Stimulated activated CD4-positive, alpha-beta T cell treated with anti-CD3 and anti-CD28 coated beads, Interleukin-4, amount 100 ng/mL, for 24 hours (primary cell): ENCODE data around the gene CTSH.
"Not testable (repeated sequence)": the region's sequence is repeated elsewhere in the genome, so short reads cannot be mapped to it uniquely, and the experiment has no call there.

Experiments used
- DNase-seq: peaks from one replicate; pipeline ENCODE4 v3.0.0-alpha.2; 2020

Gene CTSH

DNA sequence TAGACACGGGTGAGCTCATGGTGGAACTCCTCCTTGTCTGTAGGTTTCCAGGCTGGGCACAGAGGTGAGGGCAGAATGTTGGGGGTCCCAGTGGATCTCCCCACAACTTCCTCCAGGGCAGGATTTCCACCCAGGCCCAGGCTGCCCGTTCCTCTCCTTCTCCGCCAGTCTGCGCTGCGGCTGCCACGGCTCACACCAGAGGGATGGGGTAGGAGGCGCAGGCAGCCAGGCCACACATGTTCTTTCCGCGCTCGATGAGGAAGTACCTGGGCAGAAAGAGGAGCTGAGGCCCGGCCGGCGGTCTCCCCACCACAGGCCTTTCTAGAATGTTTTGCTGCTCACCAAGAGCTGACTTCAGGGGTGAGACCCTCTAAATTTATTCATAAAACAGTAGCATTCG is 22.9 kb downstream of the CTSH start:
- DNase-seq, result no peak

DNA sequence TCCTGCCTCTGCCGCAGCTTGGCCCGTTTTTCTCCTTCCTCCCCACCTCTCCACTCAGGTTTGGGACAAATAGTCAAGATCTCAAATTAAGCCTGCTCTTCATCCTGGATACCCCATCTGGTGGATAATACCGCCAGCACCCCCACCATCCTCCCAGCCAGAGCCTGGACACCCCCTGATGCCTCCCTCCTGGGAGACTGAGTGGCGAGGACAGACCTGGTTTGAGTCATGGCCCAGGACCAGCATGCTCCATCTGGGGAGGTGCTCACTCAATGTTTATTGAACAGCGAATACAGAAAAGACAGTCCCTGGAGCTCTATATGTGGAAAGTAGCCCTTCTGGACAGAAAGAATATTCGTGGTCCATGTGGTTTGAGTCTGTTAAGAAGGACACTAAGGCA is 23.3 kb downstream of the CTSH start:
- no peak for DNase-seq

DNA sequence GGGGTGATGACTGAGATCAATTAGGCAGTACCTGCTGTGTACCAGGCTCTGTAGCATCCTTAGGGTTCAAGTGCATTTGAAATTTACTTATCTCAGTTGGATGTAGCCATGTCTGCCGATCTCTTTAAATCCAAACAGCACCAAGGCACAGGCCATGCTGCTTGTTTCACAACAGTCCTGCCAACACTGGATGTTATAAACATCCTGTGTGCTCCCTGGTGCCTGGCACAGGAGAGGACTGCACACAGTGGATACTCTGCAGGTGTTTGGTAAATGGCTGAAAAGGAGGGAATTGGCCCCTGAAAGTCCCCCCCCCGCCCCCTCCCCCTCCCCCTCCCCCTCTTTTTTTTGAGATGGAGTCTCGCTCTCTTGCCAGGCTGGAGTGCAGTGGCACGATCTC is 27.0 kb downstream of the CTSH start:
- DNase-seq, result no peak

DNA sequence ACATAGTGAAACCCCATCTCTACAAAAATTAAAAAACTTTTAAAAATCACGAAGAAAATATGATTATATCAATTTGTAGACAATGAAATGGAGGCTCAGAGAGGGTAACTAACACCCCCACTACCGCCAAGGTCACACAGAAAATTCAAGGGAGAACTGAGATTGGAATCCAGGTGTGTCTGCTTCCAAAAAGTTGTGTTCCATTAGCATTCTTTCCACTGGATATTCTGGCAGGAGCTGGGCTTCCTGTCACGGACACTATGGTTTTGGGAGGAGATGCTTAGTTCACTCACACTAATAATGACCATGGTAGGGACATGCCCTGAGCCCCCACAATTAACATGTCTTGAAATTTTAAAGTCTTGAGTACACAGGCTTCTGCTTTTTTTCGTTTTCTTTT is 28.8 kb downstream of the CTSH start:
- no peak for DNase-seq

DNA sequence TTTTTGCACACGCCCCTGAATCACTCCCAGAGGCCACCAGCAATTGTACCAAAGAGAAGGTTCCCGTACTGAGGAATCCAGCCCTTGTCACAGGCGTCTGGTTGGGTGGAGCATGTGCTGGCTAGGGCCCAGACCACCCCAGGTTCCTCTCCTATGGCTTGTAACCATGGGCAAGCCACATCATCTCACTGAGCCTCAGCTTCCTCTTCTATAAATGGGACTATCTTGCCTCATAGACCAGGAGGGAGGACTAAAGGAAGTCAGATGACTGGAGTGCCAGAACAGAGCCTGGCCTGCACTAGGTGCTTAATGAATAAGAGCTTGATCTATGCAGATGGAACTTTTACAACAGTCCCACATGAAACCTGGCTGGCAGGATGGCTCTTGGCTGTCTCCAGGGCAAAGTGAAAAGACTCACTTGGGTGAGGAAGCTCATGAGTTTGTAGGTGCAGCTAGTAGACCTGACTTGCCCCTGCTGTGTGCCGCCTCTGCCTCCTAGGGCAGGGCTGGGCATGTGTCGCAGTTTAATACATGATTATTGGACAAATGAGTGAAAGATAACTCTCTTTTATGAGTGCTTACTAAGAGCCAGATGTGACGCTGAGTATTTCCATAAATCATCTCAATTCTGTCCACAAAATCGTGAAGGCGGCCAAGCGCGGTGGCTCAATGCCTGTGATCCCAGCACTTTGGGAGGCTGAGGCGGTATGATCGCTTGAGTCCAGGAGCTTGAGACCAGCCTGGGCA is 29.3 kb downstream of the CTSH start:
- no peak for DNase-seq

DNA sequence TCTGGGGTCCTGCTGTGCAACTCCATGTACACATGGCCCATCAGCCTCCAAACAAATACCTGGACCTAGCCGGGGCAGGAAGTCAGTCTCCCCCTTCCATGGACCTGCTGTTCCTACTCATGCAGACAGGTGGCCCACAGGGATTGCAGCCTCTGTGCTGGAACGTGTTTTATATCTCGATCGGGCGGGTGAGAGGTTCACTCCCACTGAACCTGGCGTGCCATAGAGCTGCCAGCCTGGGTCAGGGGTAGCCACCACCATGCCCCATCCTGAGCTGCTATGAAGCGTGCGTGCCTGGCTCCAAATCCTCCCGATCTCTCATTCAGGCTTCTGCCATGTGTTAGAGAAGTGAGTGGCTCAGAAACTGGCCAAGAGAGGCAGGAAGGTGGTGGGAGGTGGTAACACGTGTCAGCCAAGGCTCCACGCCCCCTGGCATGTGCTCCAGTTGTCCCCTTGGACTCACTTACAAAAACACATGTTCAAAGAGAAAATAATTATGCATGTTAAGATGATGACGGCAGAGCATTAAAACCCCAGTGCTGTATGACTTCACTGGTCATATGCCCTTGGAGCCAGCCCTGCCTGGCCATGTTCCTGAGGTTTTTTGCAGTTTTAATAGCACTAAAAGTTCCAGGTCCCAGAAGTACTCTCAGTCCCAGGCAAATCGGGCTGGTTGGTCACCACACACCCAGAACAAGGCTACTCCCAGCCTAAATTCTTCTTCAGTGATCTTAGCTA is 30.6 kb downstream of the CTSH start:
- no peak for DNase-seq

DNA sequence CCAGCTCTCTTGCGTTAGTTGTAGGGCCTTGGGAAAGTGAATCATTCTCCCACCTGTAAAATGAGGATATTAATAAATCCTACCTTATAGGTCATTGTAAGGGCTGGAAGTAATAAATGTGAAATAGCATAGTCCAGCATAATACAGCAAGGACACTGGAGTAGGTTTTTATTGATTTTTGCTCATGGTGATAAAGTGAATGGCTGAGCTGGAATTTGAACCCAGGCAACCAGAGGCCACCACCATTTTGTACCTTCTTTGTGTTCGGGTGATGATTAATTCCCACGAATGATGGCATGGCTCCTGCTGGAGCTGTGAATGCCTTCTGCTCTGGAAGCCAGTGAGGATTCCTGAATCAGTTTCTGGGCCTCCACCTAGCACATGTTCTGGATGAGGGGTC is 31.8 kb downstream of the CTSH start:
- no peak for DNase-seq

DNA sequence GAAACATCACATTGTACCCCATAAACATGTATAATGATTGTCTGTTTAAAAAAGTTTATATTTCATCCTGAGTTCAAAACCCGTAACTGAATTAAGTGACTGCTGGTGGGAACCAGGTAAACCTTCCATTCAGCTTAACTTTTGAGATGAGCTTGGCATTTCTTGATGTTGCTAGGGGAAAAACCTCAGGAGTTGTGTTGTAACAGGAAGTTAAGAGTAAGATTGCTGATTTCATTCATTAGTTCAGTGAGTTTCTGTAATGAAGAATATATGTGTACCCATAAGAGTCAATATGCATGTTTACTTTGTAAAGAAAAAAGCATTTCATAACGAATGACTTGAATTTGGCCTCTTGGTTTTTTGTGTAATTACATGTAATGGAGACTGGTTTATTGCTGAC is 32.5 kb downstream of the CTSH start:
- no peak for DNase-seq

DNA sequence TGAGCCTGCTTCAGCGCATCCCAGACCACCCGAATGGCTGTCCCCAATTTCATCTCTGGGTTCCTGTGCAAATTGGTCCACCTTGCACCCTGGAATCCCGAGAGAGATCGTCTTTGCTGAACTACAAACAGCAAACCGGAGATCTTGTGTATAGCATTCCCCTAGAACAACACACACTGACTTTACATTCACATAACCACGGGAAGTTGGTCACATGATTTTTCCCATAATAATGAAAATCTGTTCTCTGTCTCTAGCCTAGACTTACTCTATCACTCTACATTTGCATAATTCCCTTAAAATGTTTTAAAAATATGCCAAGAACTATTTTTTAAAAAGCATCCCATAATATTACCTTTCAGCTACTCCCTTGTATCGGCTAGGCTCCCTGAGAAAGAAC is 34.6 kb downstream of the CTSH start:
- DNase-seq, result no peak

DNA sequence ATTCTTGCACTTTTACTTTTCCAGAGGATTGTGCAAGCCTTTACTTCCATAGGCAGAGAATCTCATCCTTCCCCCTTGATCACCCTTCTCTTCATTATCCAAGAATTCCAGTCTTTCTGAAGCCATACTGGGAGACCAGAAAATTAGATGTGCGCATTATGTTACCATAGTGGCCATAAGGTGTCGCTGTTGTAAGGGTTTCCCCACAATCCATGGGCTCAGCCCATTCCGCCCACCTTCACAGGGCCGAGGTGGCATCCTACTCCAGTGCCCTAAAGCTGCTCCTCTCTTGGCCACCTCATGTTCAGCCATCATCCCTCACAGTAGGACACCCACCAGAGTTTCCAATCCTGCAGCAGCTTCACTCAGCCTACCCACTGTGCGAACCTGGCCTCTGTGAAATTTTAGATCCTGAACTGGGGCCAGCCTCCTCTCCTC is 35.0 kb downstream of the CTSH start:
- peak; percentile 35 for DNase-seq

DNA sequence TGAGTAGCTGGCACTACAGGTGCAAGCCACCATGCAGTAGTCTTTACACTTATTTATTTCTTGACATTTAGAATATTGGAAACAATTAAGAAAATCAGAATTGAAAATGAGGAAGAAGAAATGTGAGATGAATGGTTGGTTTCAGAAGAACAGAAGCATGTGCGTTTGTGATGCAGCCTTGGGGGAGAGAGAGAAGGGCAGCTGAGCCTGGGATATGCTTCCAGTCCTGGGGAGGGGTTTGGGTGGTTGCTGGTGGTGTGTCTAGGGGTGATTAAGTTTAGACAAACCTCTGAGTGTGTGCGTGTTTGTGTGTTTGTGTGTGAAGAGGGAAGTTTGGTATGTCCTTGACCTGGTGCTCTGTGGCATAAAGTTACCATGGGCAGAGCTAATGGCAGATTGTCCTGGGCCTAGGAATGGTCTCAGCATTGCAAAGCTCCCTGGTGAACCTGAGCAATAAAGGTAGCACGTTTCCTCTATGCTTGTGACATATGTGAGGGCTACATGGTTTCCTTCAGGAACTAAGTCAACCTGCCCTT is 35.6 kb downstream of the CTSH start:
- DNase-seq, result no peak

DNA sequence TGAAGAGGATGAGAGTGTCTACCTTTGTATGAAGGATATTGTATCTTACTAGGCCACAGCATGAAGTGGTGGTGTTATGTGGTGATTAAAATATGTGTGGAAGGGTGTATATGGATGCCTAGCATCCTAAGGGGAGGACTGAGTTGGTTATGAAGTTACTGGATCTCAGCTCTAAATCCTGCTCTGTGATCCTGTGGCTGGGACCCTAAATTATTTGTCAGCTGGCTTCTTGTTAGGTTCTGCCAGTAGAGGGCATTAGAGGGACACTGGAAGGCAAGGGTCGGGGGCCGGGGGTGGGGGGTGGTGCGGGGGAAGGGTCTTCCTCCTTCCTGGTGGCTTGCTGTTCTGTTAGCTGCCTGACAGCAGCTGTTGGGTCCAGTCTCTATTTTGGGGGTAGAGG is 37.3 kb downstream of the CTSH start:
- no peak for DNase-seq

DNA sequence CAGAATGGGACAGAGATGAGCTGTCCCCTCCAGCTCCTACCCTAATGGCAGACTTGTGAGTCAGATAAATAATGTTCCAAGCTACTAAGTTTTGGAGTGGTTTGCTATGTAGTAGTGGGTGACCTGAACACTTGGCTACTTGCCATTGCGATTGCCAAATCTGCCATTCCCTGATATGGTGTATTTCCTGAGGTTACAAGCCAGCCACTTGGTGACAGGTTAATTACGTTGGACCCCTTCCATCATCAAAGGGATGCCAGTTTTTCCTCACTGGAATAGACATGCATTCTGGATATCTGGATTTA is 38.6 kb downstream of the CTSH start:
- no peak for DNase-seq

DNA sequence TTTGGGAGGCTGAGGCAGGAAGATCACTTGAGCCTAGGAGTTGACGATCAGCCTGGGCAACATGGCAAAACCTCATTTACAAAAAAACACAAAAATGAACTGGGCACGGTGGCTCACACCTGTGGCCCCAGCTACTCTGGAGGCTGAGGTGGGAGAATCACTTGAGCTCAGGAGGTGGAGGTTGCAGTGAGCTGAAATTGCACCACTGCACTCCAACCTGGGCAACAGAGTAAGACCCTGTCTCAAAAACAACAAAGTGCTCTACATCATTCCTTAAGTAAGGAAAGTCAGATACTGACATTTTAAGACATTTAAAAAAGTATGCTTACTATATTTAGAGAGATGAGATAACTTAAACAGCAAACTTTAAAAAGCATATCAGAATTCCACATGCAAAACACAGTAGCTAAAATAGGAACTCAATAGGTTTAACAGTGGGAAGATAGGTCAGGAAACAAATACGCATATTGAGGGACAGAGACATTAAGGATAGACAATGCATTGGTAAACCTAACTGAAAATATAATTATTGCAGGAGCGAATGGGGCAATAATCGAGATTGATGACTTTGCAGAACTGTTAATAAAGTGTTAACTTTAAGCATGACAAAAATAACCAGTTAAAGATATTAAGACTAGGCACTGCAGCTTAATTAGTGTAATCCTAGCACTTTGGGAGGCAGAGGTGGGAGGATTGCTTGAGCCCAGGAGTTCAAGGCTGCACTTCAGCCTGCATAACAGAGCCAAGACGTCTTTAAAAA is 40.1 kb downstream of the CTSH start:
- no peak for DNase-seq

DNA sequence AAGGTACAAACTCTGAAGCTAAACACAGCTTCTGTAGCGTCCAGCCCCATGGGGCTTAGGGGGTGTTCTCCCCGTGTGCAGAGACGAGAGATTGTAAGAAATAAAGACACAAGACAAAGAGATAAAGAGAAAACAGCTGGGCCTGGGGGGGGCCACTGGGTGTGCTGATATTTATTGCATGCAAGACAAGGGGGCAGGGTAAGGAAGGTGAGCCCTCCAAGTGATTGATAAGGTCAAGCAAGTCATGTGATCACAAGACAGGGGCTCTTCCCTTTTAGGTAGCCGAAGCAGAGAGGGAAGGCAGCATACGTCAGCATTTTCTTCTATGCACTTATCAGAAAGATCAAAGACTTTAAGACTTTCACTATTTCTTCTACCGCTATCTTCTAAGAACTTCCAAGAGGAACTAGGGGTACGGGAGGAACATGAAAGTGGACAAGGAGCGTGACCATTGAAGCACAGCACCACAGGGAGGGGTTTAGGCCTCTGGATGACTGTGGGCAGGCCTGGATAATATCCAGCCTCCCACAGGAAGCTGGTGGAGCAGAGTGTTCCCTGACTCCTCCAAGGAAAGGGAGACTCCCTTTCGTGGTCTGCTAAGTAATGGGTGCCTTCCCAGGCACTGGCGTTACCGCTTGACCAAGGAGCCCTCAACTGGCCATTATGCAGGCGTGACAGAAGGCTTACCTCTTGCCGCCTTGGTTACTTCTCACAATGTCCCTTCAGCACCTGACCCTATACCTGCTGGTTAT is 42.4 kb downstream of the CTSH start:
- DNase-seq, result not testable (repeated sequence)

DNA sequence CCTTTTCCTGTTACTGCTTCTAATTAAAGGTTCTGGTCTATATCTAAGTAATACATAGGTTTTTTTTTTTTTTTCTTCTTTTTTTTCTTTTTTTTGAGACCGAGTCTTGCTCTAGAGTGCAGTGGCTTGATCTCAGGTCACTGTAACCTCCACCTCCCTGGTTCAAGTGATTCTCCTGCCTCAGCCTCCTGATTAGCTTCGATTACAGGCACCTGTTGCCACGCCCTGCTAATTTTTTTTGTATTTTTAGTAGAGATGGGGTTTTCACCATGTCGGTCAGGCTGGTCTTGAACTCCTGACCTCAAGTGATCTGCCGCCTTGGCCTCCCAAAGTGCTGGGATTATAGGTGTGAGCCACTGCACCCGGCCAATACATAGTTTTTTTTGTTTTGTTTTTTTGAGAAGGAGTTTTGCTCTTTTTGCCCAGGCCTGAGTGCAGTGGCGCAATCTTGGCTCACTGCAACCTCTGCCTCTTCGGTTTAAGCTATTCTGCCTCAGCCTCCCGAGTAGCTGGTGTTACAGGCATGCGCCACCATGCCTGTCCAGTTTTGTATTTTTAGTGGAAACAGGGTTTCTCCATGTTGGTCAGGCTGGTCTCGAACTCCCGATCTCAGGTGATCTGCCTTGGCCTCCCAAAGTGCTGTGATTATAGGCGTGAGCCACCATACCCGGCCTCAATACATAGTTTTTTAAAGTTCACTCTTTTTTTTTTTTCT is 43.9 kb downstream of the CTSH start:
- not testable (repeated sequence) for DNase-seq

DNA sequence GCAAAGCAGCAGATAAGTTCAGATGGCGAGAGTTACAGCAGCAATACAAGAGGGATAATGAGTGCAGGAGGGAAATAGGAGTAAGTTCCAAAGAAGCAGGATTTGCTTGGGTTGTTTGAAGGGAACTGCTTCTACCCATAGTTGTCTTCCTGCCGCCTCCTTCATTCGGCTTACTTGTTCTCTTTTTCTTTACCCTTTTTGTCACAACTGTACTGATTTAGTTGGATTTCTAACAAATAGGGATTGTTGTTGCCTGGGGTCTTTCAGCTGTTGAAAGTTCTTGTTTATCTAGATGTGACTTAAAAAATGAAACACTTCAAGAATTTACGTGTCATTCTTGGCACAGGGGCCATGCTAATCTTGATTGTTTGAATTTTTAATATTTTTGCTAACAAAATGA is 46.3 kb downstream of the CTSH start:
- DNase-seq, result no peak

DNA sequence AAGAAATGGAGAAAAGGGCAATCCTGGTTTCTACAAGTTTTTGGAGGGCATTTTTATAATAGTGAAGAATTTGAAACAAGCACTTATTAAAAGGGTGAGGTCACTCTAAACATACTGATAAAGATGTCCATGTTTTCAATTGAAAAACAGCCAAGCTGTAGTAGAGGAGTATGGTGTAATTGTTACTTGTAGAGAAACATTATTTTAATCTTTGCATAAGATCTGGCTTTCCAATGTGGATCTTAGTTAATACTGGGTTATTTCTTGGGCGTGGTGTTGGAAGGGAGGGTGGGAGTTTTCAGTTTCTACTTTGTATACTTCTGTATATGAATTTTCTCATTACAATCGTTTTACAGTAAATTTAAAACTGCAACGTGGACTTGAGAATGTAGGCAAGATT is 49.4 kb downstream of the CTSH start:
- no peak for DNase-seq

DNA sequence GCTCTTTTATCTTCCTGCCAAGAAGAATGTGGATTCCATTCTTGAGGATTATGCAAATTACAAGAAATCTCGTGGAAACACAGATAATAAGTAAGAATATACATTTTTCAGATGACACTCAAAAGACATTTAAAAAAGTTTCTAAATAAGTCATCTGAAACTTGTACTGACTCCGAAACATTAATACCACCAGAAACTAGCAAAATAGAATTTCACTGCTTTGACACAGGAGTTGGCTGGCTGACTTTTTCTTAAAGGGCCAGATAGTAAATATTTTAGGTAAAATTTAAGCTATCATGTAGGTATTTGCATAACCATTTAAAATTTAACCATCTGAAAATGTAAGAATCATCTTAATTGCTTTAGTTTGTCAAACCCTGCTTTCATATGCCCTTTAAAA is 51.3 kb downstream of the CTSH start:
- DNase-seq, result no peak

DNA sequence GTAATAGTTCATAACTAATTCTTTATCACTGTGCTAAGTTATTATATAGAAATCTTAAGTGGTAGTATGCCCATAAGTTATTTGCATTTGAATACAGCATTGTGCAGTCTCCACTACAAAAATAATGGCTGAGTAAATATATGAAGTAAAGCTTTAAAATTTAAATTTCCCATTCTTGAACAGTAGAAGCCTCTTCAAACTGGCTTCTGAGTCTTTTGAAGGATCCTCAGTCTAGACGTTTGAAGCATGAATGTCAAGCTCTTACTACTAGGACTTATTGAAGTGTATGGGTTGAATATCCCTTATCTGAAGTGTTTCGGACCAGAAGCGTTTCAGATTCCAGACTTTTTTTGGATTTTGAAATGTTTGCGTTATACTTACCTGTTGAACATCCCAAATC is 55.8 kb downstream of the CTSH start:
- no peak for DNase-seq

DNA sequence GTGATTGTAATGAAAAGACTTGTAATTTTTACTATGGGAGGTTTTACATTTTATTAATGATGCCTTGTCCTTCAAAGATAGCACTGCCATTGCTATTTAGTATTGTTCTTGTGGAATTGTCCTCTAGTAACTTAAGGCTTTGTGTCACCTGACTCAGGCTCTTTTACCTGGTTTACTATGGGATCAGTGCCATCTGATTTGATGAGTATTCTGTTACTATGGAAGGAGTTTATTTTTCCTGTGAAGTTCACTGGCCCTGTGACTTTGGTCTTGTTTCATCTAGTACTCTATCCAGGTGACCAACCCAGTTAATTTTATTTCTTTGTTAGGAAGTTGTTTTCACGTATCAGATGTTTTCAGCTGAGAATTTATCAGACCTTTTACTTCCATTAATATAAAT is 63.2 kb downstream of the CTSH start:
- DNase-seq, result no peak

DNA sequence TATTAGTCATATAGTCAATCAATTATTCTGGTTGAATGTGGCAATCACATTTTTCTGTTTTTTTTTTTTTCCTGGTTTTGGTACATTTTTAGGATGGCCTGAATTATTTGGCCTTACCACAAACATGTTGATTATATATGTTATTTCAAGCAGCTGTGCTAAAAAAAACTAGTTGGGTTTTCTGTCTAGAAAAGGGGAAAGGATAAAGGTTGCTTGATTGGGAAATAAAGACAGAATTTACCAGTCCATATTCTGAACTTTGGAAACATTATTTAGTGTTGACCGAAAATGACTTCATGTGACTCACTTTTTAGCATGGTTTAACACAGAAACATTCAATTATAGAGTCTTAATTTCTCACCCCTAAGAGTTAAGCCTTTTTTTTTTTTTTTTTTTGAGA is 64.0 kb downstream of the CTSH start:
- no peak for DNase-seq

DNA sequence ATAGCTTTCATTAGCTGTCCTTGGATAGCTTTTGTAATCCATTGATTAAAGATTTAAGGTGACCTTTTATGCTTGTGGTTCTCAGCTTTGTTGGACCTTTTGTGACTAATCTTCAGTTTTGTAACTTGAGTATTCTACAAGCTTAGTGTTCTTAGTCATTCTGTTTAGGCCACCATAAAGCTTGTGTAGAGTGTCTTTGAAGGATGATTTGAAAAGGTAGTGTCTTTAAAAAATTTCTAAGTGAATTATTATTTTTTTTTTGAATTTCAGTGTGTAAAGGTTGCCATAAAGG is 64.7 kb downstream of the CTSH start:
- DNase-seq, result no peak
